WTC11 (cell line): Measurements from ENCODE around the gene TAOK3. TPM values are rescaled to one million over a fixed set of nuclear protein-coding genes. Genes with fewer than 3 reads are reported as not detected.

Experiments
- ATAC-seq: fragments of 200-7000 bp; cut with Tn5 transposase; 2 replicates; pipeline ENCODE4 v1.10.0; 2021; ENCODE audit warnings: mild to moderate bottlenecking, moderate library complexity
- CTCF ChIA-PET: fragments of 300-600 bp; sonication (Branson Sonifier 250); formaldehyde crosslinking; loops from one replicate; lab custom pipeline; 2021; ENCODE audit warnings: antibody characterized with exemption; lab: Charles Lee
- POLR2A ChIA-PET: fragments of 350-600 bp; sonication (Branson Sonifier 250); formaldehyde crosslinking; loops from one replicate; lab custom pipeline; 2021; ENCODE audit warnings: antibody characterized with exemption; lab: Charles Lee
- DNase-seq: peaks from one replicate; pipeline ENCODE4 v3.0.0; 2021; ENCODE audit warnings: low spot score
- H3K27ac Mint-ChIP-seq: 2 replicates; pipeline ENCODE4 v1.8.0; 2021; ENCODE audit warnings: mixed read lengths
- H3K27me3 Mint-ChIP-seq: 2 replicates; pipeline ENCODE4 v1.8.0; 2021; ENCODE audit warnings: low read depth, mild to moderate bottlenecking, moderate library complexity, mixed read lengths
- H3K36me3 Mint-ChIP-seq: 2 replicates; pipeline ENCODE4 v1.8.0; 2021; ENCODE audit warnings: mixed read lengths
- H3K4me1 Mint-ChIP-seq: 2 replicates; pipeline ENCODE4 v1.8.0; 2022; ENCODE audit warnings: mixed read lengths
- H3K4me3 Mint-ChIP-seq: 2 replicates; pipeline ENCODE4 v1.8.0; 2021; ENCODE audit warnings: mild to moderate bottlenecking, moderate library complexity, mixed read lengths
- H3K9me3 Mint-ChIP-seq: 2 replicates; pipeline ENCODE4 v1.8.0; 2021; ENCODE audit warnings: mixed read lengths
- ATF1 ChIP-seq: sonication (generic); formaldehyde crosslinking; IDR thresholded peaks from 2 replicates; pipeline ENCODE4 v1.8.1; 2023; ENCODE audit warnings: mild to moderate bottlenecking, moderate library complexity, missing genetic modification reagents
- ELF4 ChIP-seq: sonication (generic); formaldehyde crosslinking; IDR thresholded peaks from 2 replicates; pipeline ENCODE4 v1.8.1; 2022; ENCODE audit warnings: low read depth, mild to moderate bottlenecking, moderate library complexity, missing genetic modification reagents
- EMX1 ChIP-seq: fragments of 250-450 bp; sonication (Bioruptor Pico); IDR thresholded peaks from 2 replicates; pipeline ENCODE4 v1.8.0; 2021; ENCODE audit warnings: mild to moderate bottlenecking
- FOXK1 ChIP-seq: sonication (generic); formaldehyde crosslinking; IDR thresholded peaks from 2 replicates; pipeline ENCODE4 v1.8.0; 2022; ENCODE audit warnings: mild to moderate bottlenecking, moderate library complexity, missing genetic modification reagents
- JAZF1 ChIP-seq: fragments of 250-450 bp; sonication (Bioruptor Pico); IDR thresholded peaks from 2 replicates; pipeline ENCODE4 v1.9.0; 2021; ENCODE audit warnings: moderate library complexity, mild to moderate bottlenecking, inconsistent platforms
- NFATC4 ChIP-seq: fragments of 250-450 bp; sonication (Bioruptor Pico); IDR thresholded peaks from 2 replicates; pipeline ENCODE4 v1.9.0; 2021; ENCODE audit warnings: mild to moderate bottlenecking
- NR2C2 ChIP-seq: sonication (generic); formaldehyde crosslinking; IDR thresholded peaks from 2 replicates; pipeline ENCODE4 v1.8.0; 2022; ENCODE audit warnings: mild to moderate bottlenecking, missing genetic modification reagents
- NR3C1 ChIP-seq: sonication (generic); formaldehyde crosslinking; conservative IDR thresholded peaks from 2 replicates; pipeline ENCODE4 v1.8.1; 2023; ENCODE audit warnings: low read depth, mild to moderate bottlenecking, missing genetic modification reagents
- PRRX2 ChIP-seq: fragments of 250-450 bp; sonication (Bioruptor Pico); IDR thresholded peaks from 2 replicates; pipeline ENCODE4 v1.8.0; 2021; ENCODE audit warnings: mild to moderate bottlenecking
- RELA ChIP-seq: sonication (generic); formaldehyde crosslinking; IDR thresholded peaks from 2 replicates; pipeline ENCODE4 v1.8.1; 2022; ENCODE audit warnings: missing genetic modification reagents, mild to moderate bottlenecking, borderline replicate concordance
- SMAD3 ChIP-seq: sonication (generic); formaldehyde crosslinking; IDR thresholded peaks from 2 replicates; pipeline ENCODE4 v1.8.0; 2022; ENCODE audit warnings: missing genetic modification reagents, mild to moderate bottlenecking, borderline replicate concordance
- SMAD4 ChIP-seq: sonication (generic); formaldehyde crosslinking; IDR thresholded peaks from 2 replicates; pipeline ENCODE4 v1.8.0; 2022; ENCODE audit warnings: mild to moderate bottlenecking, missing genetic modification reagents
- TEAD4 ChIP-seq: sonication (generic); formaldehyde crosslinking; IDR thresholded peaks from 2 replicates; pipeline ENCODE4 v1.8.0; 2022; ENCODE audit warnings: mild to moderate bottlenecking, missing genetic modification reagents
- ZBTB21 ChIP-seq: sonication (generic); formaldehyde crosslinking; IDR thresholded peaks from 2 replicates; pipeline ENCODE4 v1.8.1; 2023; ENCODE audit warnings: mild to moderate bottlenecking, missing genetic modification reagents, borderline replicate concordance
- ZNF263 ChIP-seq: sonication (generic); formaldehyde crosslinking; IDR thresholded peaks from 2 replicates; pipeline ENCODE4 v1.8.1; 2022; ENCODE audit warnings: low read depth, mild to moderate bottlenecking, moderate library complexity, missing genetic modification reagents
- ZNF423 ChIP-seq: fragments of 250-450 bp; sonication (Bioruptor Pico); IDR thresholded peaks from 2 replicates; pipeline ENCODE4 v2.1.2; 2022; ENCODE audit warnings: mild to moderate bottlenecking, moderate library complexity
- total RNA-seq: library from RNA; stranded (reverse); gene quantifications from 3 replicates; pipeline ENCODE4 v1.2.3, GENCODE V29; 2021
- TF ChIP-seq, protein P1 (sequence below): sonication (generic); formaldehyde crosslinking; IDR thresholded peaks from 2 replicates; pipeline ENCODE4 v1.8.0; 2022; ENCODE audit warnings: mild to moderate bottlenecking, missing genetic modification reagents
- TF ChIP-seq, protein P2 (sequence below): sonication (generic); formaldehyde crosslinking; IDR thresholded peaks from 2 replicates; pipeline ENCODE4 v1.8.0; 2022; ENCODE audit warnings: mild to moderate bottlenecking, missing genetic modification reagents
- TF ChIP-seq, protein P3 (sequence below): sonication (generic); formaldehyde crosslinking; IDR thresholded peaks from 2 replicates; pipeline ENCODE4 v1.8.0; 2022; ENCODE audit warnings: mild to moderate bottlenecking, missing genetic modification reagents
- TF ChIP-seq, protein P4 (sequence below): sonication (generic); formaldehyde crosslinking; IDR thresholded peaks from 2 replicates; pipeline ENCODE4 v1.8.1; 2022; ENCODE audit warnings: low read depth, mild to moderate bottlenecking, moderate library complexity, missing genetic modification reagents, borderline replicate concordance
- TF ChIP-seq, protein P5 (sequence below): sonication (generic); formaldehyde crosslinking; IDR thresholded peaks from 2 replicates; pipeline ENCODE4 v1.8.1; 2022; ENCODE audit warnings: missing genetic modification reagents, borderline replicate concordance
- TF ChIP-seq, protein P6 (sequence below): fragments of 250-450 bp; sonication (Bioruptor Pico); IDR thresholded peaks from 2 replicates; pipeline ENCODE4 v1.9.0; 2021; ENCODE audit warnings: mild to moderate bottlenecking
- TF ChIP-seq, protein P7 (sequence below): sonication (generic); formaldehyde crosslinking; conservative IDR thresholded peaks from 2 replicates; pipeline ENCODE4 v1.8.1; 2022; ENCODE audit warnings: mild to moderate bottlenecking, missing genetic modification reagents

Gene TAOK3
- total RNA-seq, 1 experiment from 2014 or later = 13.0 TPM

DNA sequence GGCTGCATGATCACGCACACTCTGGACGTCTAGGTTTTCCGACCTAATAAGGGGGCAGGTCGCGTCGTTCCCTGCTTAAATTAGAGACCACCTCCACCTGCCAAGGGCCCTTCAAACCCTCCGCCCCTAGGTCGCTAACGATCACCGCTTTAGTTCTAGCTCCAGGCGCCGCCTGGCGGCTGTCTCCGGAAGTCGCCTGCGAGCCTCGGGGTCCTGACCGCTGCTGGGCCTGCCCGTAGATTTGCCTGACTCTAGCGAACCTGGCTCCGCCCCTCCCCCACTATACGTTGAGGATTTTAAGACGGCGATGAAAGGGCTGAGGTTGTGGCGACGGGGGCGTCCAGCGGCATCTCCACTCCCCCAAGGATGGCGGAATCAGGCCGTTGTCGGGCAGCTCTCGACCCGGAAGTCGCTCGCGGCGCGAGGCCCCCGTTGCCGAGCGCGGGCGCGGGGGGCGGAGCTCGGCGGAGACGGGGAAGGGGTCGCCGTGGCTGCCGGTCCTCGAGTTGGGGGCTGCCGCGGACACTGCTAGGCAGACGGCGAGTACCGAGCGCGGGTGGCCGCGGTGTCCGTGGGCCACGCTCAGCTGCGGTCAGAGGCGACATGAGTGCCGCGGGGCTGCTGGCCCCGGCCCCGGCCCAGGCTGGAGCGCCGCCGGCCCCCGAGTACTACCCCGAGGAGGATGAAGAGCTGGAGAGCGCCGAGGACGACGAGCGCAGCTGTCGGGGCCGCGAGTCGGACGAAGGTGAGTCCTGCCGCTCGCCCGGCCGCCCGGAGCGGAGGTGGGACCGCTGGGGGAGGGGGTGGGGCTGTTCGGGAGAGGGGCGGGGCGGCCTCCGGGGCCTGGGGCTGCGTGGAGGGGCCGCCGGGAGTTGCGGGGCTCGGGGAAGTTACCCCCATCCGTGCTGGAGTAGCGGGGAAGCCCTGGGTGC is 3.6 kb upstream of the TAOK3 start, which contains the start of gene SUDS3 (continued):
- TF ChIP-seq, protein P1, sequence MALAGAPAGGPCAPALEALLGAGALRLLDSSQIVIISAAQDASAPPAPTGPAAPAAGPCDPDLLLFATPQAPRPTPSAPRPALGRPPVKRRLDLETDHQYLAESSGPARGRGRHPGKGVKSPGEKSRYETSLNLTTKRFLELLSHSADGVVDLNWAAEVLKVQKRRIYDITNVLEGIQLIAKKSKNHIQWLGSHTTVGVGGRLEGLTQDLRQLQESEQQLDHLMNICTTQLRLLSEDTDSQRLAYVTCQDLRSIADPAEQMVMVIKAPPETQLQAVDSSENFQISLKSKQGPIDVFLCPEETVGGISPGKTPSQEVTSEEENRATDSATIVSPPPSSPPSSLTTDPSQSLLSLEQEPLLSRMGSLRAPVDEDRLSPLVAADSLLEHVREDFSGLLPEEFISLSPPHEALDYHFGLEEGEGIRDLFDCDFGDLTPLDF (CRISPR knock-in tag) = no peak
- TF ChIP-seq, protein P2, sequence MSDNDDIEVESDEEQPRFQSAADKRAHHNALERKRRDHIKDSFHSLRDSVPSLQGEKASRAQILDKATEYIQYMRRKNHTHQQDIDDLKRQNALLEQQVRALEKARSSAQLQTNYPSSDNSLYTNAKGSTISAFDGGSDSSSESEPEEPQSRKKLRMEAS (CRISPR knock-in tag) = no peak
- peak; percentile 69; the same call in 1 of the 2 replicates for TF ChIP-seq NR2C2
- TF ChIP-seq, protein P3, sequence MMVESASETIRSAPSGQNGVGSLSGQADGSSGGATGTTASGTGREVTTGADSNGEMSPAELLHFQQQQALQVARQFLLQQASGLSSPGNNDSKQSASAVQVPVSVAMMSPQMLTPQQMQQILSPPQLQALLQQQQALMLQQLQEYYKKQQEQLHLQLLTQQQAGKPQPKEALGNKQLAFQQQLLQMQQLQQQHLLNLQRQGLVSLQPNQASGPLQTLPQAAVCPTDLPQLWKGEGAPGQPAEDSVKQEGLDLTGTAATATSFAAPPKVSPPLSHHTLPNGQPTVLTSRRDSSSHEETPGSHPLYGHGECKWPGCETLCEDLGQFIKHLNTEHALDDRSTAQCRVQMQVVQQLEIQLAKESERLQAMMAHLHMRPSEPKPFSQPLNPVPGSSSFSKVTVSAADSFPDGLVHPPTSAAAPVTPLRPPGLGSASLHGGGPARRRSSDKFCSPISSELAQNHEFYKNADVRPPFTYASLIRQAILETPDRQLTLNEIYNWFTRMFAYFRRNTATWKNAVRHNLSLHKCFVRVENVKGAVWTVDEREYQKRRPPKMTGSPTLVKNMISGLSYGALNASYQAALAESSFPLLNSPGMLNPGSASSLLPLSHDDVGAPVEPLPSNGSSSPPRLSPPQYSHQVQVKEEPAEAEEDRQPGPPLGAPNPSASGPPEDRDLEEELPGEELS (CRISPR knock-in tag) = 0 out of 2 replicates have a peak, but pooled peaks have one; percentile 55
- TF ChIP-seq SMAD4 = no peak
- no peak for TF ChIP-seq ELF4 (CRISPR knock-in tag)
- TF ChIP-seq PRRX2 = no peak

DNA sequence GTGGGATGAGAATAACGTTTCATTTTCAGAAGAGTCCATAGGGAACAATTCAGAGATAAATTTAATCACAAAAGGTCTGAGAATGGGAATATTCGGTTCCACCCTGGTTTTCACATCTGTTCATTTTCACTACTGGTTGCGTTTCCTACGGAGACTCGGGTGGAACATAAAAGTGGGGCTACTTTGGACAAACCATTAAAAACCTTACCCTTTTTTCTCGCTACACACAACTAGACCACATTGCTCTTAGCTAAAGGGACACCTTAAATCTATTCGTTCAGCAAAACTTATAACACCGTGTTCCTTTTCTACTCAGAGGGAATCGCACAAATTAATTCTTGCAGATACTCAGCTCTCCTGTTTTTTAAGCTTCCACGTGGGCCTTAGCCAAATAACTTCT is 2.6 kb upstream of the TAOK3 start:
- Mint-ChIP-seq H3K27ac (peak overlapping the region; percentile 99), H3K27me3 (peaks cover 15% of the 10 kb centered on the region), H3K4me3 (peak overlapping the region; percentile 89), H3K4me1 (peaks cover 46% of the 10 kb centered on the region), H3K36me3 (peaks cover 7% of the 10 kb centered on the region), H3K9me3 (no peaks in the 10 kb centered on the region)
- POLR2A ChIA-PET = interaction anchor here (1.0 to 1.9 kb wide), 2 partner anchors 192 to 239 kb away, joined by 3 to 9 read pairs; partner anchors contain the start of gene PEBP1
- CTCF ChIA-PET = interaction anchor here (0.6 to 4.5 kb wide), 26 partner anchors 8 to 525 kb away, joined by 3 to 76 read pairs (median 6); no protein-coding TSS in a partner anchor
- ATAC-seq (no peak), DNase-seq (no peak)
- TF ChIP-seq EMX1 (CRISPR knock-in tag) (no peak), SMAD4 (no peak), NFATC4 (no peak), ZBTB21 (CRISPR knock-in tag) (no peak), JAZF1 (no peak), NR3C1 (CRISPR knock-in tag) (no peak), ZNF263 (no peak), ZNF423 (CRISPR knock-in tag) (no peak), SMAD3 (CRISPR knock-in tag) (no peak), TEAD4 (CRISPR knock-in tag) (no peak), ATF1 (no peak), RELA (CRISPR knock-in tag) (no peak), FOXK1 (CRISPR knock-in tag) (no peak)
- TF ChIP-seq, protein P4, sequence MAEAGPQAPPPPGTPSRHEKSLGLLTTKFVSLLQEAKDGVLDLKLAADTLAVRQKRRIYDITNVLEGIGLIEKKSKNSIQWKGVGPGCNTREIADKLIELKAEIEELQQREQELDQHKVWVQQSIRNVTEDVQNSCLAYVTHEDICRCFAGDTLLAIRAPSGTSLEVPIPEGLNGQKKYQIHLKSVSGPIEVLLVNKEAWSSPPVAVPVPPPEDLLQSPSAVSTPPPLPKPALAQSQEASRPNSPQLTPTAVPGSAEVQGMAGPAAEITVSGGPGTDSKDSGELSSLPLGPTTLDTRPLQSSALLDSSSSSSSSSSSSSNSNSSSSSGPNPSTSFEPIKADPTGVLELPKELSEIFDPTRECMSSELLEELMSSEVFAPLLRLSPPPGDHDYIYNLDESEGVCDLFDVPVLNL (CRISPR knock-in tag) = no peak
- TF ChIP-seq, protein P5, sequence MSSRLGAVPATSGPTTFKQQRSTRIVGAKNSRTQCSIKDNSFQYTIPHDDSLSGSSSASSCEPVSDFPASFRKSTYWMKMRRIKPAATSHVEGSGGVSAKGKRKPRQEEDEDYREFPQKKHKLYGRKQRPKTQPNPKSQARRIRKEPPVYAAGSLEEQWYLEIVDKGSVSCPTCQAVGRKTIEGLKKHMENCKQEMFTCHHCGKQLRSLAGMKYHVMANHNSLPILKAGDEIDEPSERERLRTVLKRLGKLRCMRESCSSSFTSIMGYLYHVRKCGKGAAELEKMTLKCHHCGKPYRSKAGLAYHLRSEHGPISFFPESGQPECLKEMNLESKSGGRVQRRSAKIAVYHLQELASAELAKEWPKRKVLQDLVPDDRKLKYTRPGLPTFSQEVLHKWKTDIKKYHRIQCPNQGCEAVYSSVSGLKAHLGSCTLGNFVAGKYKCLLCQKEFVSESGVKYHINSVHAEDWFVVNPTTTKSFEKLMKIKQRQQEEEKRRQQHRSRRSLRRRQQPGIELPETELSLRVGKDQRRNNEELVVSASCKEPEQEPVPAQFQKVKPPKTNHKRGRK (CRISPR knock-in tag) = no peak
- TF ChIP-seq, protein P6, sequence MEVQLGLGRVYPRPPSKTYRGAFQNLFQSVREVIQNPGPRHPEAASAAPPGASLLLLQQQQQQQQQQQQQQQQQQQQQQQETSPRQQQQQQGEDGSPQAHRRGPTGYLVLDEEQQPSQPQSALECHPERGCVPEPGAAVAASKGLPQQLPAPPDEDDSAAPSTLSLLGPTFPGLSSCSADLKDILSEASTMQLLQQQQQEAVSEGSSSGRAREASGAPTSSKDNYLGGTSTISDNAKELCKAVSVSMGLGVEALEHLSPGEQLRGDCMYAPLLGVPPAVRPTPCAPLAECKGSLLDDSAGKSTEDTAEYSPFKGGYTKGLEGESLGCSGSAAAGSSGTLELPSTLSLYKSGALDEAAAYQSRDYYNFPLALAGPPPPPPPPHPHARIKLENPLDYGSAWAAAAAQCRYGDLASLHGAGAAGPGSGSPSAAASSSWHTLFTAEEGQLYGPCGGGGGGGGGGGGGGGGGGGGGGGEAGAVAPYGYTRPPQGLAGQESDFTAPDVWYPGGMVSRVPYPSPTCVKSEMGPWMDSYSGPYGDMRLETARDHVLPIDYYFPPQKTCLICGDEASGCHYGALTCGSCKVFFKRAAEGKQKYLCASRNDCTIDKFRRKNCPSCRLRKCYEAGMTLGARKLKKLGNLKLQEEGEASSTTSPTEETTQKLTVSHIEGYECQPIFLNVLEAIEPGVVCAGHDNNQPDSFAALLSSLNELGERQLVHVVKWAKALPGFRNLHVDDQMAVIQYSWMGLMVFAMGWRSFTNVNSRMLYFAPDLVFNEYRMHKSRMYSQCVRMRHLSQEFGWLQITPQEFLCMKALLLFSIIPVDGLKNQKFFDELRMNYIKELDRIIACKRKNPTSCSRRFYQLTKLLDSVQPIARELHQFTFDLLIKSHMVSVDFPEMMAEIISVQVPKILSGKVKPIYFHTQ (CRISPR knock-in tag) = no peak
- TF ChIP-seq, protein P7, sequence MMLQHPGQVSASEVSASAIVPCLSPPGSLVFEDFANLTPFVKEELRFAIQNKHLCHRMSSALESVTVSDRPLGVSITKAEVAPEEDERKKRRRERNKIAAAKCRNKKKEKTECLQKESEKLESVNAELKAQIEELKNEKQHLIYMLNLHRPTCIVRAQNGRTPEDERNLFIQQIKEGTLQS (CRISPR knock-in tag) = no peak
